NOMO-1 (cell line): ENCODE measurements around the gene TEPSIN.

ENCODE experiments used
- DNase-seq, 2 experiments: peaks; one replicate each; lab custom pipeline; 2025; ENCODE audit not compliant: unreplicated experiment in 2 of 2; lab: John Stamatoyannopoulos, UW

TEPSIN gene

GRCh38 chr17:81238815-81239713 is at the start of gene TEPSIN, which contains the start of gene NDUFAF8:
Gene TEPSIN, minus strand, starts transcription at chr17:81239055. Its CDS starts 22 bp downstream, at chr17:81239033.
Gene NDUFAF8, plus strand, starts transcription at chr17:81239318. Its CDS starts 46 bp downstream, at chr17:81239364.
- DNase-seq: peak; percentile 100

GRCh38 chr17:81287741-81288430 is 49.0 kb upstream of the TEPSIN start:
- DNase-seq: no peak

GRCh38 chr17:81287152-81287551 is 48.3 kb upstream of the TEPSIN start:
- DNase-seq: no peak

GRCh38 chr17:81286491-81287145 is 47.8 kb upstream of the TEPSIN start:
- DNase-seq: no peak

- DNase-seq: no peak
These were observed 47.0 kb upstream of the TEPSIN start for GRCh38 chr17:81285894-81286293.

- DNase-seq: peak; percentile 70 to 71
These were observed 46.5 kb upstream of the TEPSIN start for GRCh38 chr17:81285179-81285878.

- no peak for DNase-seq
These were observed 44.0 kb upstream of the TEPSIN start for GRCh38 chr17:81282876-81283275.

- no peak for DNase-seq
These were observed 43.3 kb upstream of the TEPSIN start for GRCh38 chr17:81282141-81282540.

GRCh38 chr17:81280571-81280970 is 41.7 kb upstream of the TEPSIN start:
- no peak for DNase-seq

- no peak for DNase-seq
These were observed 40.7 kb upstream of the TEPSIN start for GRCh38 chr17:81279278-81280275.

- no peak for DNase-seq
These were observed 40.0 kb upstream of the TEPSIN start for GRCh38 chr17:81278831-81279230.

GRCh38 chr17:81277946-81278693 is 39.3 kb upstream of the TEPSIN start:
- DNase-seq: no peak

GRCh38 chr17:81277421-81277820 is 38.6 kb upstream of the TEPSIN start:
- DNase-seq: no peak

GRCh38 chr17:81276781-81277180 is 37.9 kb upstream of the TEPSIN start:
- no peak for DNase-seq

- DNase-seq: no peak
These were observed 35.6 kb upstream of the TEPSIN start for GRCh38 chr17:81274471-81274855.

GRCh38 chr17:81273698-81274470 is 35.0 kb upstream of the TEPSIN start:
- DNase-seq: no peak

GRCh38 chr17:81272616-81273015 is 33.8 kb upstream of the TEPSIN start:
- DNase-seq: peak; percentile 41 to 76

GRCh38 chr17:81271226-81271625 is 32.4 kb upstream of the TEPSIN start:
- no peak for DNase-seq
